ENCODE results near the gene NDST1. TPM values are rescaled to one million over a fixed set of nuclear protein-coding genes. Genes with fewer than 3 reads are reported as not detected.

Gene NDST1
- total RNA-seq, 1 experiment from 2014 or later, result 69.9 TPM

GRCh38 chr5:150595466-150596031 is 87.6 kb downstream of the NDST1 start:
- ATAC-seq (no peak), DNase-seq (ENCODE audit: low spot score) (no peak)
- H3K36me3 Mint-ChIP-seq, result no peaks in the 10 kb centered on the region
- no peak overlapping the region for H3K4me3 Mint-ChIP-seq
- H3K27ac Mint-ChIP-seq, result no peak overlapping the region
- ChIA-PET POLR2A (no interaction called here), CTCF (no interaction called here)
- no peaks in the 10 kb centered on the region for H3K9me3 Mint-ChIP-seq
- H3K27me3 Mint-ChIP-seq (ENCODE audit: low read depth), result no peaks in the 10 kb centered on the region; the same call in 1 of the 2 replicates
- H3K4me1 Mint-ChIP-seq, result peaks cover 24% of the 10 kb centered on the region
- no peak for TF ChIP-seq ZSCAN18 (CRISPR knock-in tag; IDR thresholded peaks at IDR 0.05)

- peaks cover 16% of the 10 kb centered on the region for H3K4me1 Mint-ChIP-seq
- ChIA-PET POLR2A (no interaction called here), CTCF (interaction anchor here (0.6 kb wide), 1 partner anchor 138 kb away, joined by 3 read pairs; no protein-coding TSS in a partner anchor)
- no peaks in the 10 kb centered on the region for H3K9me3 Mint-ChIP-seq
- ATAC-seq (no peak), DNase-seq (ENCODE audit: low spot score) (no peak)
- no peaks in the 10 kb centered on the region for H3K36me3 Mint-ChIP-seq
- no peak overlapping the region for H3K27ac Mint-ChIP-seq
- H3K4me3 Mint-ChIP-seq, result no peak overlapping the region
- no peaks in the 10 kb centered on the region; the same call in 1 of the 2 replicates for H3K27me3 Mint-ChIP-seq (ENCODE audit: low read depth)
- TF ChIP-seq ETV6 (CRISPR knock-in tag; IDR thresholded peaks at IDR 0.05), result no peak
- no peak for TF ChIP-seq CREB1 (CRISPR knock-in tag; IDR thresholded peaks at IDR 0.05)
- no peak for TF ChIP-seq ZBTB43 (CRISPR knock-in tag; IDR thresholded peaks at IDR 0.05)
- no peak for TF ChIP-seq NFYB (CRISPR knock-in tag; conservative IDR thresholded peaks at IDR 0.05; ENCODE audit: low read depth)
- no peak for TF ChIP-seq ZNF138 (CRISPR knock-in tag; conservative IDR thresholded peaks at IDR 0.05)
- no peak for TF ChIP-seq IRF1 (CRISPR knock-in tag; IDR thresholded peaks at IDR 0.05)
Measured at GRCh38 chr5:150596313-150596712, 88.4 kb downstream of the NDST1 start.

GRCh38 chr5:150596826-150597225 is 88.9 kb downstream of the NDST1 start:
- Mint-ChIP-seq H3K9me3 (no peaks in the 10 kb centered on the region), H3K4me3 (no peak overlapping the region), H3K27me3 (ENCODE audit: low read depth) (no peaks in the 10 kb centered on the region; the same call in 1 of the 2 replicates), H3K36me3 (no peaks in the 10 kb centered on the region), H3K27ac (no peak overlapping the region), H3K4me1 (peaks cover 14% of the 10 kb centered on the region)
- DNase-seq (ENCODE audit: low spot score), result no peak
- CTCF ChIA-PET, result no interaction called here
- POLR2A ChIA-PET, result no interaction called here
- no peak for ATAC-seq
- TF ChIP-seq ATF2 (CRISPR knock-in tag; IDR thresholded peaks at IDR 0.05; ENCODE audit: borderline replicate concordance, low read depth) (no peak), CDX4 (CRISPR knock-in tag; IDR thresholded peaks at IDR 0.05; ENCODE audit: borderline replicate concordance) (no peak), CREB1 (CRISPR knock-in tag; IDR thresholded peaks at IDR 0.05) (no peak), E2F5 (CRISPR knock-in tag; IDR thresholded peaks at IDR 0.05) (no peak), STAT6 (CRISPR knock-in tag; conservative IDR thresholded peaks at IDR 0.05; ENCODE audit: low read depth) (no peak), NFYB (CRISPR knock-in tag; conservative IDR thresholded peaks at IDR 0.05; ENCODE audit: low read depth) (no peak), ZNF219 (CRISPR knock-in tag; IDR thresholded peaks at IDR 0.05; ENCODE audit: borderline replicate concordance) (no peak), HMGXB4 (CRISPR knock-in tag; IDR thresholded peaks at IDR 0.05) (no peak), GTF2I (CRISPR knock-in tag; conservative IDR thresholded peaks at IDR 0.05) (no peak), ZBTB43 (CRISPR knock-in tag; IDR thresholded peaks at IDR 0.05) (no peak)
